ENCODE data around the gene SMYD3. TPM values are rescaled to one million over a fixed set of nuclear protein-coding genes. Genes with fewer than 3 reads are reported as not detected.

SMYD3 gene
- polyA plus RNA-seq, 3 donors from 2014 or later, result 48.4 to 57.5 (median 50.8) TPM

DNA sequence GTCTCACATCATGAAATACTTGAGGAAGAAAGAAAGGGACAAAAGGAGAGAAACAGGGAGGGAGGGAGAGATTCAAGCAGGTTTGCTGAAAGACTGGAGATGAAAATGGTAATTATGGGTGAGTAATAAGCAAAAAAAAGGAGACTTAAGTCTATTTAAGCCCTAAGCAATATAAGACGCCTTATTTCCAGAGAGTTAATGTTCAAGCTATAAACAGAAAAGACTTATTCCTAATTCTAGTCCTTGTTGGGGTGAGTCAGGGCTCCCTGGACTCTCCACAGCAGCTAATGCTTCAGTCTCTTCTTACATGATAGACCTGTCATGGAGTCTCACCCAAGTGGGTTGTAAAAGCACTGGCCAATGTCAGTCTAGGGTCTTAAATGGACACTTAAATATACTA, 619.2 kb downstream of the SMYD3 start:
- Mint-ChIP-seq H3K36me3 (peaks cover 9 to 19% (median 17%) of the 10 kb centered on the region in 3 donors), H3K27ac (peak overlapping the region in 1 of 6 donors; percentile 2), H3K27me3 (ENCODE audit: low read depth in 3 of 3) (peaks cover 0 to 3% (median 0%) of the 10 kb centered on the region in 3 donors), H3K4me1 (peaks cover 7 to 8% of the 10 kb centered on the region in 2 donors), H3K4me3 (no peak overlapping the region), H3K9me3 (peaks cover 0 to 4% (median 3%) of the 10 kb centered on the region in 6 donors)
- no peak for DNase-seq

DNA sequence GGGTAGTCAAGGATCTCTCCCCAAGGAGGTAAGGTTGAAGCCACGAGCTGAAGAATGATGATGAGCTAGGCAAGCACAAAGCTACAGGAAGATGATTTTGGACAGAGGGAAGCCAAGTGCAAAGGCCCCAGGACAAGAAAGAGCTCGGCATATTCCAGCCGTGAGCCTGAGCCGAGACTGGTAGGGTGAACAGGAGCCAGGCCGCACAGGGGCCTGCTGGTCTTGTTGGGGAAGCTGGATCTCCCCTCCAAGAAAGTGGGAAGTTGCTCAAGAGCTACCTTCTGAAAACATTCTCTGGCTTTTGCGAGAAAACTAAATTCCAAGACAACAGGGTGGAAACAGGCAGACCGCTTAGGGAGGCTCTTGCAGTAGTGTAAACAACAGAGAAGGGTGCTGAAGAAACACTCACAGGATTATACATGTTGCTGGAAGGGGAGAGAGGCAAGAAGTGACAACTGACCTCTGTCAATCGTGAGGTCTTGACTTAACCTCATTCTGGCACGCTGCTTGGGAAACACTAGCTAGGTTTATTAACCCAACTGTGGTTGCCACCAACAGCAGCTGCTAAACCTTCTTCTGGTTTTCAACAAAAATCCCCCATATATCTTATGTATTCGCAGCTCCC, 625.2 kb downstream of the SMYD3 start:
- Mint-ChIP-seq H3K36me3 (peaks cover 7 to 14% (median 10%) of the 10 kb centered on the region in 3 donors), H3K4me3 (peak overlapping the region in 3 of 5 donors; percentile 19 to 59 (median 45)), H3K27me3 (ENCODE audit: low read depth in 3 of 3) (no peaks in the 10 kb centered on the region), H3K27ac (peak overlapping the region in 3 of 6 donors; percentile 12 to 22 (median 19)), H3K4me1 (peaks cover 25 to 28% of the 10 kb centered on the region in 2 donors), H3K9me3 (peaks cover 0 to 3% (median 0%) of the 10 kb centered on the region in 6 donors)
- DNase-seq, result peak; percentile 17 to 31 (median 28)

DNA sequence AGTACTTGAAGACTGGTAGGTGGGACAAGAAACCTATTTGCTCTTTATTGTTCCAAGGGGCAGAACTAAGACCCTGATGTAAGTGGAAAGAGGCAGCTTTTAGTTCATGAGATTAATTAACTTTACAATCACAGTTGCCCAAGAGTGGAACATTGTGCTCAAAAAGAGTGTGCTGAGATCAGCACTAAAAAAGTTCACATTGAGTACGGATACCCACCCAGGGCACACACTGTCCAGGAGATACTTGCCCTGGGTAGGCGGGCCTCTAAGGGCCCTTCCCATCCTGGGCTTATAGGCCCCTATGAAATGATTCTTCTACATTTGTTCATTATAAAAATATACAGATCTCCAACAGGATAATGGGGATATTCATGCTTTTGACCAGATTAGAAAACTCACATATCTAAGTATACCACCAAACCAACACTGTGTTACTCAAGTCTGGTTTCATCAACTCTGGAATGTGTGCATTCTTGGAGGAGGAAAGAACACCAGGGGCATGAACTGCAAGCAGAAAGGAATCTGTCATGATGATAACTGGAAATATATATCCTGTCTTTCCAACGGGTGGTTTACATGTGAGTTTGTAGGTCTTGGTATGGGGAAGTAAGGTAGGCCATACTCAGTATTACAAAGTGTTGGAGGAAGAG, 626.2 kb downstream of the SMYD3 start:
- peaks cover 25 to 28% of the 10 kb centered on the region in 2 donors for H3K4me1 Mint-ChIP-seq
- DNase-seq, result no peak
- peak overlapping the region in 2 of 6 donors; percentile 19 to 34 for H3K27ac Mint-ChIP-seq
- H3K36me3 Mint-ChIP-seq, result peaks cover 7 to 14% (median 10%) of the 10 kb centered on the region in 3 donors
- H3K27me3 Mint-ChIP-seq (ENCODE audit: low read depth in 3 of 3), result peaks cover 0 to 2% (median 0%) of the 10 kb centered on the region in 3 donors
- H3K9me3 Mint-ChIP-seq, result peaks cover 0 to 3% (median 0%) of the 10 kb centered on the region in 6 donors
- peak overlapping the region in 1 of 5 donors; percentile 59 for H3K4me3 Mint-ChIP-seq

DNA sequence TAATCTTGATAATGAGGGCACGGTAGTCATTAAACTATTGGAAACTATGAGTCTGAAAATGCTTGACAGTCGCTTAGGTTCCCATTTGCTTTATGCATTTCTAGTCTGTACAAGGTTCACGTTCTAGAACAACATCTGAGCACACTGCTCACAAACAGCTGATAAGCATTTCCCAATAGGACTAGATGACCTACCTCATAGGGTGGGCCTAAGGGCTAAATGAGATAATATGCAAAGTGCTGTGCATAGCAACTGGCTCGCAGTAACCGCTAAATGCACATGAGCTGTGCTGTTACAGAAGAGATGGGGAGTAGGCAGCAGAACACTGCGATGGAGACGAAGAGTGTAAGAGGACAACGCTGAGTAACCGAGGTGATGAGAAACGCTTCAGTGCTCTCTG, 628.0 kb downstream of the SMYD3 start:
- H3K9me3 Mint-ChIP-seq, result no peaks in the 10 kb centered on the region
- H3K27me3 Mint-ChIP-seq (ENCODE audit: low read depth in 3 of 3), result peaks cover 0 to 2% (median 0%) of the 10 kb centered on the region in 3 donors
- peaks cover 2 to 5% (median 2%) of the 10 kb centered on the region in 3 donors for H3K36me3 Mint-ChIP-seq
- no peak overlapping the region for H3K27ac Mint-ChIP-seq
- no peak for DNase-seq
- H3K4me3 Mint-ChIP-seq, result no peak overlapping the region
- peaks cover 25 to 28% of the 10 kb centered on the region in 2 donors for H3K4me1 Mint-ChIP-seq

DNA sequence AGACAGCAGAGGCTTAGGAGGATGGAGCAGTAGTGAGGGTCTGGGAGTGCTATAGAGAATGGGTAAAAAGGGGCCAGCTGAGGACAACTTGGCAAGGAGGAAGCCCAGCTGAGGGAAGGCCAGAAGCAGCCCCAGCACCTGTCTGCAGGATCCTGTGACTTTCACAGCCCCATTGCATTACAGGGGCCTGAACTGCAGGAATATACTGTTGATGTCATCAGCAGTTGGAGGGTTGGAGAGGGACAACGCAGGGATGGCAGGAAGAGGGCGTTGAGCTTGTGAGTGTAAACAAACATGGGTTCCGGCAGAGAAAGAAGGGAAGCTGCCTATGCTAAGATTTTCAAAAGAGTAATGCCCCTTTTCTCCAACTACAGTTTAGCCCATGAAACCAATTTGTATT, 628.5 kb downstream of the SMYD3 start:
- peaks cover 0 to 2% (median 0%) of the 10 kb centered on the region in 3 donors for H3K27me3 Mint-ChIP-seq (ENCODE audit: low read depth in 3 of 3)
- no peak for DNase-seq
- no peaks in the 10 kb centered on the region for H3K9me3 Mint-ChIP-seq
- no peak overlapping the region for H3K27ac Mint-ChIP-seq
- H3K4me1 Mint-ChIP-seq, result peaks cover 25 to 28% of the 10 kb centered on the region in 2 donors
- peaks cover 0 to 5% (median 0%) of the 10 kb centered on the region in 3 donors for H3K36me3 Mint-ChIP-seq
- no peak overlapping the region for H3K4me3 Mint-ChIP-seq

DNA sequence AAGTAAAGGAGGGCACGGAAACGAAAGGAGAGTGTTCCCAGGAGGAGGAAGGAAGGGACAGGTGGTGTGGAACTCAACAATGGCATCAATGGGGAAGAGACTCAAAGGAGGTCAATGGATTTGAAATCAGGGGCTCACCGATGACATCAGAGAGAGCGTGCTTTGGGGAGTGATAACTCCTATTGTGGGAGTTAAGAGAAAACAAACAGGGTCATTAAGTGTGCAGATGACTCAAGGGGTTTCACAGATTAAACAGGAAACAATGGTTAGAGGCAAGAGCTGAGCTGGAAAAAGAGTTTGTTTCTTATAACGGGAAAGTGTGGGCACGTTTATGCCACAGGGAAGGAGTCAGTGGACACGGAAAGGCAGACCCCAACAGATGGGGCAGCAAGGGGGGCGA, 629.1 kb downstream of the SMYD3 start:
- H3K4me1 Mint-ChIP-seq, result peaks cover 19 to 22% of the 10 kb centered on the region in 2 donors
- DNase-seq, result no peak
- H3K27ac Mint-ChIP-seq, result no peak overlapping the region
- no peak overlapping the region for H3K4me3 Mint-ChIP-seq
- H3K27me3 Mint-ChIP-seq (ENCODE audit: low read depth in 3 of 3), result peaks cover 0 to 2% (median 0%) of the 10 kb centered on the region in 3 donors
- H3K9me3 Mint-ChIP-seq, result no peaks in the 10 kb centered on the region
- H3K36me3 Mint-ChIP-seq, result peaks cover 0 to 5% (median 0%) of the 10 kb centered on the region in 3 donors

DNA sequence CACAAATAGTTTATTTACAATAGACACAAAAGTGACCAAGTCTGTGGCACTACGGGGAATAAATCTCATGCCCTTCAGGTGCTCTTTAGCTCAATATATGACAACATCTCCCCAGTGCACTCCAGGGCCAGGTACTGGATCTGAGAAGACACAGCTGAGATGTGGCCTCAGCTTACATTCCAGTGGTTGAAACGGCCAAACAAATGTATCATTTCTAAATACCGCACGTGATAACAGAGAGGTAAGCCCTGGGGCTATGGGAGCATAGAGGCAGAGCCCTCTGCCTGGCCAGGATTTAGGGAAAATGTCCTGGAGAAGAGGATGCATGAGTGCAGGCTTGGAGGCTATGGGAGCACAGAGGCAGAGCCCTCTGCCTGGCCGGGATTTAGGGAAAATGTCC, 630.5 kb downstream of the SMYD3 start:
- Mint-ChIP-seq H3K4me1 (peaks cover 6 to 8% of the 10 kb centered on the region in 2 donors), H3K36me3 (peaks cover 4 to 13% (median 5%) of the 10 kb centered on the region in 3 donors), H3K27me3 (ENCODE audit: low read depth in 3 of 3) (peaks cover 0 to 2% (median 1%) of the 10 kb centered on the region in 3 donors), H3K4me3 (no peak overlapping the region), H3K9me3 (no peaks in the 10 kb centered on the region), H3K27ac (no peak overlapping the region)
- DNase-seq, result no peak

DNA sequence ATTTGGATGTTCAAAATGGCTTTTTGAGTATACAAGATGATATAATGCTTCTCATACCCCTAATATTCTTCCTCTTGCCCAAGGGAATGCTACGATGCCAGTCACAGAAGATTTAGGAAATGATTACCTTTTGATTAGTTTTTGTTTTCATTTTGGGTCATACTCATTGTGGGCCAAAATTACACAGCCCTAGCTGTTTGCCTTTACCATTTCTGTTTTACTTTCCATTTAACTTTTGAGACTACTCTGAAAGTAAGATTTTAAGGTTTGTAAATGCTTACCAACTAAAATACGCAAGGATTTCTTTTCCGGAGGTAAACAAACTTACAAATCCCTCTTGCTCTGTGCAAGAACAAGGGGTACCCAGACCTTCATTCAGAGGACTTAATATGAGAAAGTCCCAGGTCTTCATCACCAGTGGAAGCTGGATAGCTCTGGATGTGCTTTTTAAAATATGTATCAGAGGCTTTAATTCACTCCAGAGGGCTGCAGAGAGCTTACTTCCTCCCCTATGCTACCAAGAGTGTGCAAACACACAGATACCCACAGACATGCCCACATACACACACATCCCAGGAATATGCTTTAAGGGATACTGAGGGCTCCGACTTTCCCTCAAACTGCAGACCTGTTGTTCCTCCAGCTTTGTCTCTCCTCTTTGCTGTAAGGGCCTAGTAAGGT, 631.4 kb downstream of the SMYD3 start:
- H3K4me3 Mint-ChIP-seq, result no peak overlapping the region
- H3K36me3 Mint-ChIP-seq, result peaks cover 5 to 21% (median 9%) of the 10 kb centered on the region in 3 donors
- no peaks in the 10 kb centered on the region for H3K9me3 Mint-ChIP-seq
- no peak for DNase-seq
- no peak overlapping the region for H3K27ac Mint-ChIP-seq
- H3K27me3 Mint-ChIP-seq (ENCODE audit: low read depth in 3 of 3), result peaks cover 0 to 2% (median 1%) of the 10 kb centered on the region in 3 donors
- H3K4me1 Mint-ChIP-seq, result no peaks in the 10 kb centered on the region

DNA sequence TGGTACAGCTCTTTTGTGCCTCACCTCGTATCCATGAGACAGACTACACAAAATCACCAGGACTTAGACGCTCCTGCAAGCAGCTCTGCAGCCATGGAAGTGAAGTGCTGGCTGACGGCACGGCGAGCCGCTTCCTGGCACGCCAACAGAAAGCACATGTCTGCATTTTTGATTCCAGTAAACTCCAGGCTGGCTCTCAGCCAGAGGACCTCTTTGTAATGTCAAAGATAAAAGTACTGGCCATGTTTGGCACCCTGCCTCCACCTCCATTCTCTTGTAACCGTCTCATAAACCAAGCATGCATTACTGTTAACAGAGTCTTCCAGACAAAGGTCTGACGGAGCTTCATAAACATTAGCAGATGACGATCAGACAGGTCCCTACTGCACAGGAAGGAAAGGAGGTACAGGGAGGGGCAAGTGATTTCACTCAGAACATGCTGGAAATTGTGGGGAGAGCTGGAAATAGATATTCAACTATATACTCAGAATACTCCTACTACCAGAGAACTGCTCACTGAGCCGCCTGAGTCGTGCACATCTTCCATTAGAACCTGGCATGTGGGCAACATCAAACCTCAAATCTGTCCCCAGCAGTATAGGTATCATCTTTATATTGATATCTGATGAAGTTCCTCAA, 632.0 kb downstream of the SMYD3 start:
- no peak overlapping the region for H3K27ac Mint-ChIP-seq
- H3K9me3 Mint-ChIP-seq, result no peaks in the 10 kb centered on the region
- DNase-seq, result no peak
- no peaks in the 10 kb centered on the region for H3K4me1 Mint-ChIP-seq
- H3K36me3 Mint-ChIP-seq, result peaks cover 5 to 21% (median 9%) of the 10 kb centered on the region in 3 donors
- no peak overlapping the region for H3K4me3 Mint-ChIP-seq
- peaks cover 0 to 2% (median 1%) of the 10 kb centered on the region in 3 donors for H3K27me3 Mint-ChIP-seq (ENCODE audit: low read depth in 3 of 3)

DNA sequence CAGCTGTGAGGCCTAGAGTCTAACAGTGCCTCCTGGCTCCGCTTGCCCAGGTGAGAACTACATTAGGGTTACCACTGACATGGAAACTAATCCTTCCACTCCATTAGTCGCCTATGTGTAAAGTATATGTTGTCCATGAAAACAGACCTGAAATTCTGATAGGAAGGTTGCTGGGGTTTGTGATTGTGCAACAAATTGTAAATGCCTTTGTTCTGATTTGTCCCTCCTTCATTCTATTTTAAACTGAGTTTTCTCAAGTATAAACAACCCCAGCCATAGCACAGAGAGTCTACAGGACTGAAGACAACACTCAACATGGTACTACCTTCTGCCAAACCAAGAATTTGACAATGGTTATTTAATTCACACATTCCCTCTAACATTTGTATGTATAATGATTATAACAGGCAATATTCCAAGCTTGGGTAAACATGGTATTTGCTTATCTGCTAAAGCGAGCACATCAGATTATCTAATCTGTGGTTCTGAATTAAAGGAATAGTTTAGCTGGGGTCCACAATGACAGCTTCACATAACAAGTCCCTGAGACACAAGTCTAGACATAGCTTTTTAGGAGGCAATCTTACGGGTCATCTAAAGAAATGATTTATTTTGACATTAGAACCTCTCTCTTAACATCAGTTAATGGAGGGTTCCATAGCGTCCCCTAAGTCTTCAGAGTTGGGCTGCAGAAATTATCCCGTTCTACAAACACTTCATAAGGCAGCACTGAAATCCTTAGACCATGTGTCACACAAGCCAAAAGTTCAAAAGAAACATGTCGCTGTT, 633.0 kb downstream of the SMYD3 start:
- no peak overlapping the region for H3K27ac Mint-ChIP-seq
- no peaks in the 10 kb centered on the region for H3K4me1 Mint-ChIP-seq
- no peaks in the 10 kb centered on the region for H3K9me3 Mint-ChIP-seq
- DNase-seq, result no peak
- H3K4me3 Mint-ChIP-seq, result no peak overlapping the region
- peaks cover 5 to 21% (median 9%) of the 10 kb centered on the region in 3 donors for H3K36me3 Mint-ChIP-seq
- peaks cover 0 to 2% (median 1%) of the 10 kb centered on the region in 3 donors for H3K27me3 Mint-ChIP-seq (ENCODE audit: low read depth in 3 of 3)

DNA sequence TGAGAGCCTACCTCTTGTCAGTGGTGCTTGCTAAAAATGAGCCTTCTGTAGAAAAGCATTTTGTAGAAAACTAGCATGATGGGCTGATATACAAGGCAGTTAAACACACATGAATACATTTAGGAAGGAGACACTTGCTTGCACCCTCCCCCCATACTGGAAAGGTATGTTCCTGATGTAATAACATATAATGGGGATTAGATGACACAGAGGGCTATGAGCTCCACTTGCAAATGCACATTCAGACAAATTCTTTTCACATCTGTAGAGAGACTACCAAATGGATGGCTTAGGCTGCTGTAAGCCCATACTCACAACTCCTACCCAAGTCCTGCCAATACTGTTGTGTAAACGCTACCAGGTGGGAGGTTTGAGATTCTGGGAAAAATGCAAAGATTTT, 634.0 kb downstream of the SMYD3 start:
- no peaks in the 10 kb centered on the region for H3K9me3 Mint-ChIP-seq
- H3K27ac Mint-ChIP-seq, result no peak overlapping the region
- no peak for DNase-seq
- peaks cover 5 to 21% (median 9%) of the 10 kb centered on the region in 3 donors for H3K36me3 Mint-ChIP-seq
- peaks cover 0 to 2% (median 1%) of the 10 kb centered on the region in 3 donors for H3K27me3 Mint-ChIP-seq (ENCODE audit: low read depth in 3 of 3)
- H3K4me1 Mint-ChIP-seq, result no peaks in the 10 kb centered on the region
- no peak overlapping the region for H3K4me3 Mint-ChIP-seq

DNA sequence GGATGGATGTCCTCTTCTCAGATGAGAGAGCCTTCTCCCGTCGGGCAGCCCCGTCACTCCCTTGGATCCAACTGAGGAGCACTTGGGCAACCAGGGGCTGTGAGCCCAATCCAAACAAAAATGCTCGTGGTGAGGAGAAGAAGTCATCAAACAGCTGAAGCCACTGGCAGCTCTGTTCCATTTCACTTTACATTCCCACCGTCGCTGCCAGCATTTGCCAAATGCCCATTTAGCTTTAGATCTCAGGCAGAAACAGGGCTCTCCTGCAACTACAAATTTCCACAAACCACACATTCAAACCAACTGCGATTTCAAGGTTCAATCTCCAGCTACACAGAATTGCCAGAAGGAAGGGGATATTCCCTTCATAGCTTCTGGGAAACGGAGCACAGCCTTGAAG, 634.6 kb downstream of the SMYD3 start:
- H3K36me3 Mint-ChIP-seq, result peaks cover 5 to 21% (median 9%) of the 10 kb centered on the region in 3 donors
- no peaks in the 10 kb centered on the region for H3K9me3 Mint-ChIP-seq
- no peak overlapping the region for H3K4me3 Mint-ChIP-seq
- no peak for DNase-seq
- no peak overlapping the region for H3K27ac Mint-ChIP-seq
- H3K4me1 Mint-ChIP-seq, result no peaks in the 10 kb centered on the region
- H3K27me3 Mint-ChIP-seq (ENCODE audit: low read depth in 3 of 3), result peaks cover 0 to 2% (median 1%) of the 10 kb centered on the region in 3 donors

DNA sequence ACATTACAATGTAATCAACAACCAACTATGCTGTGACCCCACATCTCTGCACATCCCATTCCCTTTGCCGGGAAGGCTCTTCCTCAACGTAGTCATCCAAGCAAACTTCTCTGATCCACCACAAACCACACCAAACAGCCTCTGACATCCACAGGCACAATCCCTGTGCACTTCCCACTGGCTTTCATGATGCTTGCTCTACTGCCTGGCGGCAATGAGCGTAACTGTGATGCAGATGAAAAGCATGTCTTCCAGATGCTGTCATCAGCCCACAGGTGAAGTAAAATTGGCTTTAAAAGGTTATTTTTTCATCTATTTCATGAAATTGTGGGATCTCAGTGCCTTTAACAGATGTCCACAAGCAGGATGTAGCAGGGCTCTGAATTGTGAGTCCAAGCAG, 635.2 kb downstream of the SMYD3 start:
- Mint-ChIP-seq H3K27ac (no peak overlapping the region), H3K4me1 (no peaks in the 10 kb centered on the region), H3K4me3 (no peak overlapping the region), H3K9me3 (no peaks in the 10 kb centered on the region), H3K27me3 (ENCODE audit: low read depth in 3 of 3) (peaks cover 0 to 2% (median 1%) of the 10 kb centered on the region in 3 donors), H3K36me3 (peaks cover 5 to 21% (median 9%) of the 10 kb centered on the region in 3 donors)
- no peak for DNase-seq
